ENCODE measurements around the gene GRB2. TPM values are rescaled to one million over a fixed set of nuclear protein-coding genes. Genes with fewer than 3 reads are reported as not detected.

Gene GRB2
- total RNA-seq, 2 donors from 2014 or later: 88.3 to 95.7 TPM

- 25% methylated on average over 6 of the region's 6 CpGs for WGBS
- no peak for TF ChIP-seq POLR2A (IDR thresholded peaks at IDR 0.05)
- no peak for TF ChIP-seq POLR2AphosphoS5 (IDR thresholded peaks at IDR 0.05)
- TF ChIP-seq CTCF (IDR thresholded peaks at IDR 0.05): no peak
- Histone ChIP-seq H3K27ac (no peak overlapping the region), H3K27me3 (replicated peaks; ENCODE audit: insufficient read depth) (no peaks in the 10 kb centered on the region), H3K4me1 (replicated peaks) (no peaks in the 10 kb centered on the region), H3K9me3 (no peaks in the 10 kb centered on the region), H3K36me3 (no peaks in the 10 kb centered on the region), H3K4me3 (no peak overlapping the region)
- intact Hi-C loops (cut with DNase I): no loop called here
- DNase-seq (ENCODE audit: low spot score): no peak
These were observed 67.1 kb downstream of the GRB2 start for GRCh38 chr17:75338335-75338734.

GRCh38 chr17:75335315-75335714, 70.2 kb downstream of the GRB2 start:
- Histone ChIP-seq H3K27me3 (replicated peaks; ENCODE audit: insufficient read depth) (no peaks in the 10 kb centered on the region), H3K36me3 (no peaks in the 10 kb centered on the region), H3K4me1 (replicated peaks) (no peaks in the 10 kb centered on the region), H3K9me3 (no peaks in the 10 kb centered on the region), H3K27ac (no peak overlapping the region), H3K4me3 (no peak overlapping the region)
- intact Hi-C loops (cut with DNase I): no loop called here
- DNase-seq (ENCODE audit: low spot score): no peak
- WGBS: 91% methylated on average over 3 of the region's 3 CpGs
- TF ChIP-seq CTCF (IDR thresholded peaks at IDR 0.05) (no peak), POLR2AphosphoS5 (IDR thresholded peaks at IDR 0.05) (no peak), POLR2A (IDR thresholded peaks at IDR 0.05) (no peak)

GRCh38 chr17:75334723-75335122, 70.8 kb downstream of the GRB2 start:
- Histone ChIP-seq H3K27ac (no peak overlapping the region), H3K9me3 (no peaks in the 10 kb centered on the region), H3K27me3 (replicated peaks; ENCODE audit: insufficient read depth) (no peaks in the 10 kb centered on the region), H3K4me3 (no peak overlapping the region), H3K36me3 (no peaks in the 10 kb centered on the region), H3K4me1 (replicated peaks) (no peaks in the 10 kb centered on the region)
- TF ChIP-seq POLR2AphosphoS5 (IDR thresholded peaks at IDR 0.05): no peak
- no peak for TF ChIP-seq CTCF (IDR thresholded peaks at IDR 0.05)
- no peak for TF ChIP-seq POLR2A (IDR thresholded peaks at IDR 0.05)
- 95% methylated on average over 3 of the region's 3 CpGs for WGBS
- DNase-seq (ENCODE audit: low spot score): no peak
- intact Hi-C loops (cut with DNase I): no loop called here

- Histone ChIP-seq H3K4me3 (no peak overlapping the region), H3K27ac (no peak overlapping the region), H3K9me3 (no peaks in the 10 kb centered on the region), H3K4me1 (replicated peaks) (no peaks in the 10 kb centered on the region), H3K36me3 (no peaks in the 10 kb centered on the region), H3K27me3 (replicated peaks; ENCODE audit: insufficient read depth) (no peaks in the 10 kb centered on the region)
- WGBS: 52% methylated on average over 6 of the region's 6 CpGs
- TF ChIP-seq POLR2A (IDR thresholded peaks at IDR 0.05): no peak
- no peak for TF ChIP-seq POLR2AphosphoS5 (IDR thresholded peaks at IDR 0.05)
- no peak for TF ChIP-seq CTCF (IDR thresholded peaks at IDR 0.05)
- intact Hi-C loops (cut with DNase I): no loop called here
- DNase-seq (ENCODE audit: low spot score): no peak
These were observed 73.8 kb downstream of the GRB2 start for GRCh38 chr17:75331671-75332070.

- DNase-seq (ENCODE audit: low spot score): no peak
- no peaks in the 10 kb centered on the region for H3K9me3 ChIP-seq
- H3K27me3 ChIP-seq (replicated peaks; ENCODE audit: insufficient read depth): no peaks in the 10 kb centered on the region
- 66% methylated on average over 2 of the region's 2 CpGs for WGBS
- TF ChIP-seq POLR2A (IDR thresholded peaks at IDR 0.05) (no peak), POLR2AphosphoS5 (IDR thresholded peaks at IDR 0.05) (no peak)
- intact Hi-C loops (cut with DNase I): loop anchor here (10.0 kb wide), 1 partner anchor 187 kb away; the partner anchor contains the start of genes CASKIN2 and TSEN54
- no peaks in the 10 kb centered on the region for H3K4me1 ChIP-seq (replicated peaks)
- no peak overlapping the region for H3K4me3 ChIP-seq
- no peaks in the 10 kb centered on the region for H3K36me3 ChIP-seq
- no peak overlapping the region for H3K27ac ChIP-seq
These were observed 77.7 kb downstream of the GRB2 start for GRCh38 chr17:75327757-75328156.

Measured in prostate gland (tissue), 2 donors.